Uterus (tissue), 4 donors: ENCODE data around the gene RNF19B. TPM values are rescaled to one million over a fixed set of nuclear protein-coding genes. Genes with fewer than 3 reads are reported as not detected.

Experiments used
- DNase-seq, 2 donors: peaks; one replicate each; pipeline ENCODE4 v3.0.0-alpha.2; 2019 to 2020
- H3K27ac ChIP-seq, 2 donors: fragments of 200-600 bp; sonication (generic); 1 replicate in 1 of 2; 2 replicates in 1 of 2; pipeline ENCODE4 v1.5.1; 2016 to 2018
- H3K27me3 ChIP-seq, 2 donors: fragments of 200-600 bp; sonication (generic); one replicate each; pipeline ENCODE4 v1.5.1; 2018 to 2019; ENCODE audit warnings: control low read depth in 1 of 2
- H3K36me3 ChIP-seq, 2 donors: fragments of 200-600 bp; sonication (generic); one replicate each; pipeline ENCODE4 v1.5.1; 2019; ENCODE audit warnings: control low read depth in 1 of 2
- H3K4me1 ChIP-seq, 2 donors: fragments of 200-600 bp; sonication (generic); one replicate each; pipeline ENCODE4 v1.5.1; 2018 to 2019; ENCODE audit warnings: control low read depth in 1 of 2
- H3K4me3 ChIP-seq, 2 donors: fragments of 200-600 bp; sonication (generic); 1 replicate in 1 of 2; 2 replicates in 1 of 2; pipeline ENCODE4 v1.5.1; 2018 to 2019; ENCODE audit warnings: mild to moderate bottlenecking in 1 of 2
- H3K9me3 ChIP-seq, 2 donors: fragments of 200-600 bp; sonication (generic); one replicate each; pipeline ENCODE4 v1.5.1; 2019; ENCODE audit warnings: control low read depth in 1 of 2
- CTCF ChIP-seq, 4 experiments: fragments of 200-600 bp in 2 of 4; fragments of 450-650 bp in 2 of 4; sonication (generic) in 2 of 4; IDR thresholded peaks; one replicate each; pipeline ENCODE4 v1.5.1; 2016 to 2019; ENCODE audit warnings: antibody characterized with exemption in 4 of 4, mild to moderate bottlenecking in 2 of 4, moderate library complexity in 1 of 4
- POLR2A ChIP-seq, 2 donors: fragments of 450-650 bp; IDR thresholded peaks; one replicate each; pipeline ENCODE4 v1.6.1; 2016; ENCODE audit warnings: antibody characterized with exemption in 2 of 2, mild to moderate bottlenecking in 1 of 2, moderate library complexity in 1 of 2
- intact Hi-C: fragments of 100-400 bp; cut with DNase I; formaldehyde crosslinking; loops from one replicate; pipeline ENCODE4 v1.15.1; 2023; ENCODE audit warnings: low total_unique reads
- total RNA-seq, 4 donors: library from RNA; depleted of rRNA in 3 of 4; stranded (reverse); fragments of >200 nt in 3 of 4; gene quantifications; one replicate each; pipeline versions ENCODE4 v1.1.0 to v1.2.4, GENCODE V29; 2014 to 2023
- donor health status: DM: yes; HTN: yes; CAD: no.

Gene RNF19B
- total RNA-seq, 4 donors from 2014 or later: 13.2 to 23.4 (median 17.4) TPM

GRCh38 chr1:33008051-33008914, 43.7 kb upstream of the RNF19B start:
- no peak for TF ChIP-seq CTCF (IDR thresholded peaks at IDR 0.05)
- no peak for TF ChIP-seq POLR2A (IDR thresholded peaks at IDR 0.05)
- no peaks in the 10 kb centered on the region for H3K36me3 ChIP-seq
- no peak for DNase-seq
- no peak overlapping the region for H3K4me3 ChIP-seq
- H3K27ac ChIP-seq: no peak overlapping the region
- H3K4me1 ChIP-seq: no peaks in the 10 kb centered on the region
- H3K27me3 ChIP-seq: no peaks in the 10 kb centered on the region
- no peaks in the 10 kb centered on the region for H3K9me3 ChIP-seq
- intact Hi-C loops: loop anchor here (10.0 kb wide), 1 partner anchor 73 kb away; no protein-coding TSS in a partner anchor

GRCh38 chr1:33007190-33008050, 42.8 kb upstream of the RNF19B start:
- peak; percentile 28 to 54 for DNase-seq
- Histone ChIP-seq H3K9me3 (no peaks in the 10 kb centered on the region), H3K27ac (no peak overlapping the region), H3K36me3 (no peaks in the 10 kb centered on the region), H3K4me3 (no peak overlapping the region), H3K4me1 (no peaks in the 10 kb centered on the region), H3K27me3 (no peaks in the 10 kb centered on the region)
- intact Hi-C loops: loop anchor here (10.0 kb wide), 1 partner anchor 73 kb away; no protein-coding TSS in a partner anchor
- no peak for TF ChIP-seq POLR2A (IDR thresholded peaks at IDR 0.05)
- peak; percentile 16 to 57 (median 48) for TF ChIP-seq CTCF (IDR thresholded peaks at IDR 0.05)

GRCh38 chr1:33005838-33006421, 41.3 kb upstream of the RNF19B start:
- Histone ChIP-seq H3K27ac (no peak overlapping the region), H3K27me3 (no peaks in the 10 kb centered on the region), H3K9me3 (no peaks in the 10 kb centered on the region), H3K36me3 (no peaks in the 10 kb centered on the region), H3K4me1 (no peaks in the 10 kb centered on the region), H3K4me3 (no peak overlapping the region)
- intact Hi-C loops: loop anchor here (10.0 kb wide), 1 partner anchor 71 kb away; no protein-coding TSS in a partner anchor
- DNase-seq: no peak
- no peak for TF ChIP-seq CTCF (IDR thresholded peaks at IDR 0.05)
- no peak for TF ChIP-seq POLR2A (IDR thresholded peaks at IDR 0.05)

GRCh38 chr1:33005117-33005837, 40.7 kb upstream of the RNF19B start:
- H3K27me3 ChIP-seq: no peaks in the 10 kb centered on the region
- no peaks in the 10 kb centered on the region for H3K36me3 ChIP-seq
- no peak for DNase-seq
- no peak overlapping the region for H3K4me3 ChIP-seq
- TF ChIP-seq POLR2A (IDR thresholded peaks at IDR 0.05): no peak
- TF ChIP-seq CTCF (IDR thresholded peaks at IDR 0.05): no peak
- H3K27ac ChIP-seq: no peak overlapping the region
- intact Hi-C loops: loop anchor here (10.0 kb wide), 1 partner anchor 70 kb away; no protein-coding TSS in a partner anchor
- H3K9me3 ChIP-seq: no peaks in the 10 kb centered on the region
- H3K4me1 ChIP-seq: no peaks in the 10 kb centered on the region
